B cell (primary cell): Measurements from ENCODE around the gene SSBP2. TPM values are rescaled to one million over a fixed set of nuclear protein-coding genes. Genes with fewer than 3 reads are reported as not detected.

Experiments
- ATAC-seq: fragments of 200-7000 bp; cut with Tn5 transposase; one replicate; pipeline ENCODE4 v1.10.0; 2021; ENCODE audit warnings: low read depth, mild to moderate bottlenecking, moderate number of reproducible peaks, moderate library complexity
- CTCF ChIA-PET: fragments of 350-600 bp; sonication (Branson Sonifier 250); formaldehyde crosslinking; loops from one replicate; lab custom pipeline; 2021; ENCODE audit warnings: antibody characterized with exemption, inconsistent platforms; lab: Charles Lee
- POLR2A ChIA-PET: fragments of 350-600 bp; sonication (Branson Sonifier 250); formaldehyde crosslinking; loops from one replicate; lab custom pipeline; 2021; ENCODE audit warnings: antibody characterized with exemption; lab: Charles Lee
- DNase-seq: peaks from one replicate; pipeline ENCODE4 v3.0.0; 2013
- H2AFZ ChIP-seq: 2 replicates; pipeline ENCODE4 v1.6.1; 2012; ENCODE audit warnings: mild to moderate bottlenecking, low read depth, low read length; ENCODE audit not compliant: insufficient read depth, poor library complexity, severe bottlenecking
- H3K27ac ChIP-seq, 2 donors: 1 replicate in 1 of 2; 2 replicates in 1 of 2; pipeline ENCODE4 v1.5.1; 2012 to 2013; ENCODE audit warnings: low read length in 2 of 2, mild to moderate bottlenecking in 2 of 2, moderate library complexity in 1 of 2
- H3K27me3 ChIP-seq, 4 experiments: fragments of 200-600 bp in 1 of 4; sonication (generic) in 1 of 4; replicated peaks in 1 of 4; 1 replicate in 2 of 4; 2 replicates in 2 of 4; pipeline versions ENCODE4 v1.6.1 to v1.7.0; 2013 to 2016; ENCODE audit warnings: low read length in 3 of 4, mild to moderate bottlenecking in 2 of 4, mixed read lengths in 1 of 4, moderate library complexity in 1 of 4; ENCODE audit not compliant: insufficient read depth in 4 of 4, control insufficient read depth in 3 of 4; ENCODE audit errors: control extremely low read depth in 1 of 4
- H3K36me3 ChIP-seq, 2 experiments: replicated peaks in 1 of 2; 1 replicate in 1 of 2; 2 replicates in 1 of 2; pipeline versions ENCODE4 v1.6.1 to v1.7.1; 2013; ENCODE audit warnings: low read length in 1 of 2; ENCODE audit not compliant: insufficient read depth in 2 of 2, control insufficient read depth in 1 of 2; ENCODE audit errors: control extremely low read depth in 1 of 2, extremely low read depth in 1 of 2
- H3K4me1 ChIP-seq, 2 donors: fragments of 200-600 bp in 1 of 2; sonication (generic) in 1 of 2; 1 replicate in 1 of 2; 2 replicates in 1 of 2; pipeline versions ENCODE4 v1.5.1 to v1.6.1; 2013 to 2017; ENCODE audit warnings: low read length in 2 of 2; ENCODE audit not compliant: control insufficient read depth in 2 of 2, insufficient read depth in 2 of 2
- H3K4me2 ChIP-seq: replicated peaks from 2 replicates; pipeline ENCODE3; 2012; ENCODE audit warnings: mild to moderate bottlenecking, low read depth, low read length; ENCODE audit not compliant: poor library complexity, severe bottlenecking
- H3K4me3 ChIP-seq, 5 experiments: fragments of 200-600 bp in 1 of 5; sonication (generic) in 1 of 5; 1 replicate in 3 of 5; 2 replicates in 2 of 5; pipeline versions ENCODE4 v1.5.1 to v1.7.0; 2011 to 2016; ENCODE audit warnings: low read length in 4 of 5, mild to moderate bottlenecking in 4 of 5, low read depth in 2 of 5, control low read depth in 1 of 5, moderate library complexity in 1 of 5; ENCODE audit not compliant: insufficient read depth in 1 of 5; ENCODE audit errors: control extremely low read depth in 1 of 5, extremely low read depth in 1 of 5
- H3K79me2 ChIP-seq: fragments of 200-600 bp; sonication (generic); one replicate; pipeline ENCODE4 v1.6.0; 2016; ENCODE audit warnings: low read length; ENCODE audit not compliant: control insufficient read depth, insufficient read depth
- H3K9ac ChIP-seq: fragments of 200-600 bp; sonication (generic); 2 replicates; pipeline ENCODE4 v1.6.1; 2017; ENCODE audit warnings: mild to moderate bottlenecking, low read length, moderate library complexity
- H3K9me3 ChIP-seq, 3 donors: one replicate each; pipeline versions ENCODE4 v1.6.1 to v1.7.1; 2013; ENCODE audit warnings: low read length in 2 of 3; ENCODE audit not compliant: control insufficient read depth in 2 of 3, insufficient read depth in 1 of 3; ENCODE audit errors: control extremely low read depth in 1 of 3
- H4K20me1 ChIP-seq: 2 replicates; pipeline ENCODE4 v1.6.0; 2012; ENCODE audit warnings: mild to moderate bottlenecking, low read length; ENCODE audit not compliant: insufficient read depth, control insufficient read depth, poor library complexity, severe bottlenecking
- H3K27ac Mint-ChIP-seq: one replicate; pipeline ENCODE4 v1.8.0; 2021; ENCODE audit warnings: mixed read lengths
- H3K27me3 Mint-ChIP-seq: one replicate; pipeline ENCODE4 v1.8.0; 2021; ENCODE audit warnings: mixed read lengths
- H3K4me1 Mint-ChIP-seq: one replicate; pipeline ENCODE4 v1.8.0; 2021; ENCODE audit warnings: mixed read lengths
- H3K4me3 Mint-ChIP-seq: one replicate; pipeline ENCODE4 v1.8.0; 2021; ENCODE audit warnings: mixed read lengths
- H3K9me3 Mint-ChIP-seq: one replicate; pipeline ENCODE4 v1.8.0; 2022; ENCODE audit warnings: mixed read lengths; ENCODE audit not compliant: insufficient read depth
- CTCF ChIP-seq: fragments of 200-600 bp; IDR thresholded peaks from one replicate; pipeline ENCODE4 v1.8.0; 2022; ENCODE audit warnings: antibody characterized with exemption, mild to moderate bottlenecking
- EZH2 ChIP-seq: IDR thresholded peaks from 2 replicates; pipeline ENCODE4 v1.6.1; 2012; ENCODE audit warnings: borderline replicate concordance, low read depth, mild to moderate bottlenecking, moderate library complexity, low read length; ENCODE audit not compliant: insufficient read depth, poor library complexity, severe bottlenecking
- WGBS: methylation state at CpG from one replicate; pipeline ENCODE4 v1.1.5; 2013; ENCODE audit warnings: missing lambda C conversion rate; ENCODE audit not compliant: insufficient coverage; 5-methylcytosine and 5-hydroxymethylcytosine counted together
- intact Hi-C: fragments of 100-400 bp; cut with micrococcal nuclease; formaldehyde crosslinking; loops from one replicate; pipeline ENCODE4 v1.10.0; 2022
- polyA plus RNA-seq: library from polyadenylated mRNA; depleted of rRNA; stranded (reverse); fragments of >200 nt; gene quantifications from 2 replicates; pipeline ENCODE4 v1.2.3, GENCODE V29; 2012
- total RNA-seq, 2 donors: library from RNA; stranded (reverse); fragments of 120-200 nt in 1 of 2; gene quantifications; 1 replicate in 1 of 2; 2 replicates in 1 of 2; pipeline versions ENCODE4 v1.2.3 to v1.2.4, GENCODE V29; 2013 to 2022

SSBP2 gene
- total and polyA plus RNA-seq, 2 donors (not counting 1 experiment from before 2014, with no cell fraction given) = 40.9 to 49.6 TPM

GRCh38 chr5:81687292-81687691 lies 63.6 kb downstream of the SSBP2 start:
- Mint-ChIP-seq H3K4me3 (no peak overlapping the region), H3K27ac (no peak overlapping the region), H3K27me3 (no peaks in the 10 kb centered on the region), H3K9me3 (peaks cover 16% of the 10 kb centered on the region), H3K4me1 (peaks cover 34% of the 10 kb centered on the region)
- Histone ChIP-seq H3K27me3 (no peaks in the 10 kb centered on the region), H3K27ac (no peak overlapping the region), H3K4me2 (no peak overlapping the region), H3K36me3 (no peaks in the 10 kb centered on the region), H3K4me3 (no peak overlapping the region), H4K20me1 (peaks cover 40% of the 10 kb centered on the region), H3K9me3 (peaks cover 9 to 17% (median 16%) of the 10 kb centered on the region in 3 donors), H3K79me2 (peaks cover 94% of the 10 kb centered on the region), H3K9ac (no peak overlapping the region), H3K4me1 (peaks cover 0 to 10% of the 10 kb centered on the region in 2 donors), H2AFZ (no peak overlapping the region)
- intact Hi-C loops = no loop called here
- DNase-seq = no peak
- no peak for TF ChIP-seq EZH2
- no peak for TF ChIP-seq CTCF
- ChIA-PET CTCF (interaction anchor here (1.0 kb wide), 1 partner anchor 55 kb away, joined by 3 read pairs; no protein-coding TSS in a partner anchor), POLR2A (no interaction called here)
- no peak for ATAC-seq
- WGBS = 100% methylated on average over 1 of the region's 1 CpG

- no peak overlapping the region for H3K4me3 ChIP-seq
- H2AFZ ChIP-seq = no peak overlapping the region
- ChIA-PET POLR2A (no interaction called here), CTCF (no interaction called here)
- H4K20me1 ChIP-seq = peaks cover 39% of the 10 kb centered on the region
- Mint-ChIP-seq H3K4me1 (peaks cover 34% of the 10 kb centered on the region), H3K27me3 (no peaks in the 10 kb centered on the region), H3K4me3 (no peak overlapping the region), H3K27ac (no peak overlapping the region), H3K9me3 (peaks cover 10% of the 10 kb centered on the region)
- ATAC-seq (no peak), DNase-seq (no peak)
- H3K9ac ChIP-seq = no peak overlapping the region
- H3K27ac ChIP-seq = no peak overlapping the region
- TF ChIP-seq CTCF = no peak
- H3K4me1 ChIP-seq = peaks cover 0 to 10% of the 10 kb centered on the region in 2 donors
- H3K27me3 ChIP-seq = no peaks in the 10 kb centered on the region
- WGBS = 80% methylated on average over 1 of the region's 2 CpGs
- intact Hi-C loops = no loop called here
- peaks cover 0 to 2% of the 10 kb centered on the region in 2 experiments for H3K36me3 ChIP-seq
- no peak overlapping the region for H3K4me2 ChIP-seq
- peaks cover 94% of the 10 kb centered on the region for H3K79me2 ChIP-seq
- H3K9me3 ChIP-seq = peaks cover 7 to 22% (median 19%) of the 10 kb centered on the region in 3 donors
Measured at GRCh38 chr5:81685471-81685870, 65.4 kb downstream of the SSBP2 start.
